HepG2 (cell line): ENCODE results near the gene KHK. TPM values are rescaled to one million over a fixed set of nuclear protein-coding genes. Genes with fewer than 3 reads are reported as not detected.

Experiments
- NRL ChIP-seq: sonication (generic); formaldehyde crosslinking; IDR thresholded peaks from 2 replicates; pipeline ENCODE4 v1.5.0; 2020; ENCODE audit warnings: missing genetic modification reagents, mild to moderate bottlenecking, moderate library complexity, borderline replicate concordance
- PTBP1 ChIP-seq: fragments of 200-400 bp; formaldehyde crosslinking; IDR thresholded peaks from 2 replicates; pipeline ENCODE4 v1.6.1; 2018; ENCODE audit warnings: low read length, low read depth; ENCODE audit not compliant: poor library complexity, severe bottlenecking
- SMAD3 ChIP-seq: sonication (generic); formaldehyde crosslinking; IDR thresholded peaks from 2 replicates; pipeline ENCODE4 v1.4.0; 2020; ENCODE audit warnings: missing genetic modification reagents
- ZBTB20 ChIP-seq: sonication (generic); formaldehyde crosslinking; IDR thresholded peaks from 2 replicates; pipeline ENCODE4 v1.8.1; 2023; ENCODE audit warnings: missing genetic modification reagents, low read depth, mild to moderate bottlenecking, borderline replicate concordance
- ZNF253 ChIP-seq: sonication (generic); formaldehyde crosslinking; IDR thresholded peaks from 2 replicates; pipeline ENCODE4 v1.8.0; 2022; ENCODE audit warnings: mild to moderate bottlenecking, missing genetic modification reagents, borderline replicate concordance
- ZNF260 ChIP-seq: sonication (generic); formaldehyde crosslinking; IDR thresholded peaks from 2 replicates; pipeline ENCODE4 v1.4.0; 2020; ENCODE audit warnings: missing genetic modification reagents, low read depth, mild to moderate bottlenecking, borderline replicate concordance
- polyA plus RNA-seq, 8 experiments: library from polyadenylated mRNA; depleted of rRNA in 3 of 8; stranded (reverse) in 7 of 8; unstranded in 1 of 8; fragments of >200 nt; fragmentation: Illumina TruSeq in 4 of 8; extraction: Trizol in 4 of 8; gene quantifications; 2 replicates each; pipeline versions ENCODE4 v1.2.1 to v1.2.3, GENCODE V29; 2011 to 2016; ENCODE audit warnings: low read depth in 4 of 8, missing spikeins in 1 of 8, mixed read lengths in 1 of 8; ENCODE audit not compliant: insufficient read depth in 1 of 8
- total RNA-seq, 5 experiments: library from RNA; depleted of rRNA; stranded (reverse); fragments of >200 nt; fragmentation: Illumina TruSeq; extraction: Trizol; gene quantifications; 2 replicates each; pipeline ENCODE4 v1.2.3, GENCODE V29; 2016; ENCODE audit warnings: low read depth in 1 of 5
- TF ChIP-seq, protein P1 (sequence below): sonication (generic); formaldehyde crosslinking; conservative IDR thresholded peaks from 2 replicates; pipeline ENCODE4 v1.4.0; 2020; ENCODE audit warnings: missing genetic modification reagents
- TF ChIP-seq, protein P2 (sequence below): sonication (generic); formaldehyde crosslinking; IDR thresholded peaks from 2 replicates; pipeline ENCODE4 v1.5.1; 2020; ENCODE audit warnings: missing genetic modification reagents, mild to moderate bottlenecking, borderline replicate concordance
- TF ChIP-seq, protein P3 (sequence below): sonication (generic); formaldehyde crosslinking; IDR thresholded peaks from 2 replicates; pipeline ENCODE4 v1.4.0; 2020; ENCODE audit warnings: missing genetic modification reagents
- TF ChIP-seq, protein P4 (sequence below): sonication (generic); formaldehyde crosslinking; IDR thresholded peaks from 2 replicates; pipeline ENCODE4 v1.4.0; 2020; ENCODE audit warnings: missing genetic modification reagents

Gene KHK
- total and polyA plus RNA-seq, 2 of the 13 experiments (the other 11 are each of a cell fraction or from before 2014, with no cell fraction given), result 40.9 to 99.2 TPM

DNA sequence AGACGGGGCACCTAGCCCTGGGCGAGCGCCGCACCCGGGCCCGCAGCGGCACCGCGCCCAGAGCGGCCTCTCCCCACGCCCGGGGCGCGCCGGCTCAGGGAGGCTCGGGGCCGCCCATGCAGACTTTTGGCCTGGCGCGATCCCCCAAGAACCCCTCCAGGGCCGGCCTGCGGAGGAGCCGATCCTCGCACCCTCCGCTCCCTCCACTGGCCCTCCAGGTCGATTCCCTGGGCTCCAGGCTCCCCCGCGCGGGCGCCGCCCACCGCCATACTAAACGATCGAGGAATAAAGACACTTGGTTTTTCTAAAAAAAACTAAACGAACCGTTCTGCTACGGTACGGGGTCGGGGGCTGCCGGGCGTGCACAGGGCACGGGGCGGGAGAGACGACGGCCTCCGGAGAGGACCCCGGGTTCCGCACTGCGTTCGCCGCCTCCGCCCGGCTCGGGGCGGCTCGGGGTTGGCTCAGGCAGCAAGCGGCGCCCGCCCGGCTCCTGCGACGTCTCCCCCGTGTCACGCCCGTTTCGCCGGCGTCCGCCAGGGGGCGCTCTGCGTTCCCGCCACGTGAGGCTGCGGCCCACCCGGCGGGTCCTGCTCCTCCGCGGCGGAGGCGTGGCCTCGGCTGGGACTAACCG lies 365 bp upstream of the KHK start (continued):
- TF ChIP-seq, protein P1, sequence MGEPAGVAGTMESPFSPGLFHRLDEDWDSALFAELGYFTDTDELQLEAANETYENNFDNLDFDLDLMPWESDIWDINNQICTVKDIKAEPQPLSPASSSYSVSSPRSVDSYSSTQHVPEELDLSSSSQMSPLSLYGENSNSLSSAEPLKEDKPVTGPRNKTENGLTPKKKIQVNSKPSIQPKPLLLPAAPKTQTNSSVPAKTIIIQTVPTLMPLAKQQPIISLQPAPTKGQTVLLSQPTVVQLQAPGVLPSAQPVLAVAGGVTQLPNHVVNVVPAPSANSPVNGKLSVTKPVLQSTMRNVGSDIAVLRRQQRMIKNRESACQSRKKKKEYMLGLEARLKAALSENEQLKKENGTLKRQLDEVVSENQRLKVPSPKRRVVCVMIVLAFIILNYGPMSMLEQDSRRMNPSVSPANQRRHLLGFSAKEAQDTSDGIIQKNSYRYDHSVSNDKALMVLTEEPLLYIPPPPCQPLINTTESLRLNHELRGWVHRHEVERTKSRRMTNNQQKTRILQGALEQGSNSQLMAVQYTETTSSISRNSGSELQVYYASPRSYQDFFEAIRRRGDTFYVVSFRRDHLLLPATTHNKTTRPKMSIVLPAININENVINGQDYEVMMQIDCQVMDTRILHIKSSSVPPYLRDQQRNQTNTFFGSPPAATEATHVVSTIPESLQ (CRISPR knock-in tag), result peak; percentile 92
- TF ChIP-seq, protein P2, sequence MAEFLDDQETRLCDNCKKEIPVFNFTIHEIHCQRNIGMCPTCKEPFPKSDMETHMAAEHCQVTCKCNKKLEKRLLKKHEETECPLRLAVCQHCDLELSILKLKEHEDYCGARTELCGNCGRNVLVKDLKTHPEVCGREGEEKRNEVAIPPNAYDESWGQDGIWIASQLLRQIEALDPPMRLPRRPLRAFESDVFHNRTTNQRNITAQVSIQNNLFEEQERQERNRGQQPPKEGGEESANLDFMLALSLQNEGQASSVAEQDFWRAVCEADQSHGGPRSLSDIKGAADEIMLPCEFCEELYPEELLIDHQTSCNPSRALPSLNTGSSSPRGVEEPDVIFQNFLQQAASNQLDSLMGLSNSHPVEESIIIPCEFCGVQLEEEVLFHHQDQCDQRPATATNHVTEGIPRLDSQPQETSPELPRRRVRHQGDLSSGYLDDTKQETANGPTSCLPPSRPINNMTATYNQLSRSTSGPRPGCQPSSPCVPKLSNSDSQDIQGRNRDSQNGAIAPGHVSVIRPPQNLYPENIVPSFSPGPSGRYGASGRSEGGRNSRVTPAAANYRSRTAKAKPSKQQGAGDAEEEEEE (CRISPR knock-in tag), result no peak
- peak; percentile 43; the same call in 1 of the 2 replicates for TF ChIP-seq ZNF253 (CRISPR knock-in tag)
- 0 out of 2 replicates have a peak, but pooled peaks have one; percentile 15 for TF ChIP-seq NRL
- TF ChIP-seq, protein P3, sequence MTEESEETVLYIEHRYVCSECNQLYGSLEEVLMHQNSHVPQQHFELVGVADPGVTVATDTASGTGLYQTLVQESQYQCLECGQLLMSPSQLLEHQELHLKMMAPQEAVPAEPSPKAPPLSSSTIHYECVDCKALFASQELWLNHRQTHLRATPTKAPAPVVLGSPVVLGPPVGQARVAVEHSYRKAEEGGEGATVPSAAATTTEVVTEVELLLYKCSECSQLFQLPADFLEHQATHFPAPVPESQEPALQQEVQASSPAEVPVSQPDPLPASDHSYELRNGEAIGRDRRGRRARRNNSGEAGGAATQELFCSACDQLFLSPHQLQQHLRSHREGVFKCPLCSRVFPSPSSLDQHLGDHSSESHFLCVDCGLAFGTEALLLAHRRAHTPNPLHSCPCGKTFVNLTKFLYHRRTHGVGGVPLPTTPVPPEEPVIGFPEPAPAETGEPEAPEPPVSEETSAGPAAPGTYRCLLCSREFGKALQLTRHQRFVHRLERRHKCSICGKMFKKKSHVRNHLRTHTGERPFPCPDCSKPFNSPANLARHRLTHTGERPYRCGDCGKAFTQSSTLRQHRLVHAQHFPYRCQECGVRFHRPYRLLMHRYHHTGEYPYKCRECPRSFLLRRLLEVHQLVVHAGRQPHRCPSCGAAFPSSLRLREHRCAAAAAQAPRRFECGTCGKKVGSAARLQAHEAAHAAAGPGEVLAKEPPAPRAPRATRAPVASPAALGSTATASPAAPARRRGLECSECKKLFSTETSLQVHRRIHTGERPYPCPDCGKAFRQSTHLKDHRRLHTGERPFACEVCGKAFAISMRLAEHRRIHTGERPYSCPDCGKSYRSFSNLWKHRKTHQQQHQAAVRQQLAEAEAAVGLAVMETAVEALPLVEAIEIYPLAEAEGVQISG (CRISPR knock-in tag), result peak; percentile 96
- TF ChIP-seq ZNF260 (CRISPR knock-in tag), result no peak
- TF ChIP-seq, protein P4, sequence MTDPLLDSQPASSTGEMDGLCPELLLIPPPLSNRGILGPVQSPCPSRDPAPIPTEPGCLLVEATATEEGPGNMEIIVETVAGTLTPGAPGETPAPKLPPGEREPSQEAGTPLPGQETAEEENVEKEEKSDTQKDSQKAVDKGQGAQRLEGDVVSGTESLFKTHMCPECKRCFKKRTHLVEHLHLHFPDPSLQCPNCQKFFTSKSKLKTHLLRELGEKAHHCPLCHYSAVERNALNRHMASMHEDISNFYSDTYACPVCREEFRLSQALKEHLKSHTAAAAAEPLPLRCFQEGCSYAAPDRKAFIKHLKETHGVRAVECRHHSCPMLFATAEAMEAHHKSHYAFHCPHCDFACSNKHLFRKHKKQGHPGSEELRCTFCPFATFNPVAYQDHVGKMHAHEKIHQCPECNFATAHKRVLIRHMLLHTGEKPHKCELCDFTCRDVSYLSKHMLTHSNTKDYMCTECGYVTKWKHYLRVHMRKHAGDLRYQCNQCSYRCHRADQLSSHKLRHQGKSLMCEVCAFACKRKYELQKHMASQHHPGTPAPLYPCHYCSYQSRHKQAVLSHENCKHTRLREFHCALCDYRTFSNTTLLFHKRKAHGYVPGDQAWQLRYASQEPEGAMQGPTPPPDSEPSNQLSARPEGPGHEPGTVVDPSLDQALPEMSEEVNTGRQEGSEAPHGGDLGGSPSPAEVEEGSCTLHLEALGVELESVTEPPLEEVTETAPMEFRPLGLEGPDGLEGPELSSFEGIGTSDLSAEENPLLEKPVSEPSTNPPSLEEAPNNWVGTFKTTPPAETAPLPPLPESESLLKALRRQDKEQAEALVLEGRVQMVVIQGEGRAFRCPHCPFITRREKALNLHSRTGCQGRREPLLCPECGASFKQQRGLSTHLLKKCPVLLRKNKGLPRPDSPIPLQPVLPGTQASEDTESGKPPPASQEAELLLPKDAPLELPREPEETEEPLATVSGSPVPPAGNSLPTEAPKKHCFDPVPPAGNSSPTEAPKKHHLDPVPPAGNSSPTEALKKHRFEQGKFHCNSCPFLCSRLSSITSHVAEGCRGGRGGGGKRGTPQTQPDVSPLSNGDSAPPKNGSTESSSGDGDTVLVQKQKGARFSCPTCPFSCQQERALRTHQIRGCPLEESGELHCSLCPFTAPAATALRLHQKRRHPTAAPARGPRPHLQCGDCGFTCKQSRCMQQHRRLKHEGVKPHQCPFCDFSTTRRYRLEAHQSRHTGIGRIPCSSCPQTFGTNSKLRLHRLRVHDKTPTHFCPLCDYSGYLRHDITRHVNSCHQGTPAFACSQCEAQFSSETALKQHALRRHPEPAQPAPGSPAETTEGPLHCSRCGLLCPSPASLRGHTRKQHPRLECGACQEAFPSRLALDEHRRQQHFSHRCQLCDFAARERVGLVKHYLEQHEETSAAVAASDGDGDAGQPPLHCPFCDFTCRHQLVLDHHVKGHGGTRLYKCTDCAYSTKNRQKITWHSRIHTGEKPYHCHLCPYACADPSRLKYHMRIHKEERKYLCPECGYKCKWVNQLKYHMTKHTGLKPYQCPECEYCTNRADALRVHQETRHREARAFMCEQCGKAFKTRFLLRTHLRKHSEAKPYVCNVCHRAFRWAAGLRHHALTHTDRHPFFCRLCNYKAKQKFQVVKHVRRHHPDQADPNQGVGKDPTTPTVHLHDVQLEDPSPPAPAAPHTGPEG, result peak; percentile 84
- TF ChIP-seq ZBTB20 (CRISPR knock-in tag), result no peak; the same call in 1 of the 2 replicates
- TF ChIP-seq SMAD3 (CRISPR knock-in tag), result peak; percentile 30; the same call in 1 of the 2 replicates
- TF ChIP-seq PTBP1, result no peak
